ENCODE data around the gene RERG. TPM values are rescaled to one million over a fixed set of nuclear protein-coding genes. Genes with fewer than 3 reads are reported as not detected.

RERG gene
- total RNA-seq, 2 donors from 2014 or later: not detected

DNA sequence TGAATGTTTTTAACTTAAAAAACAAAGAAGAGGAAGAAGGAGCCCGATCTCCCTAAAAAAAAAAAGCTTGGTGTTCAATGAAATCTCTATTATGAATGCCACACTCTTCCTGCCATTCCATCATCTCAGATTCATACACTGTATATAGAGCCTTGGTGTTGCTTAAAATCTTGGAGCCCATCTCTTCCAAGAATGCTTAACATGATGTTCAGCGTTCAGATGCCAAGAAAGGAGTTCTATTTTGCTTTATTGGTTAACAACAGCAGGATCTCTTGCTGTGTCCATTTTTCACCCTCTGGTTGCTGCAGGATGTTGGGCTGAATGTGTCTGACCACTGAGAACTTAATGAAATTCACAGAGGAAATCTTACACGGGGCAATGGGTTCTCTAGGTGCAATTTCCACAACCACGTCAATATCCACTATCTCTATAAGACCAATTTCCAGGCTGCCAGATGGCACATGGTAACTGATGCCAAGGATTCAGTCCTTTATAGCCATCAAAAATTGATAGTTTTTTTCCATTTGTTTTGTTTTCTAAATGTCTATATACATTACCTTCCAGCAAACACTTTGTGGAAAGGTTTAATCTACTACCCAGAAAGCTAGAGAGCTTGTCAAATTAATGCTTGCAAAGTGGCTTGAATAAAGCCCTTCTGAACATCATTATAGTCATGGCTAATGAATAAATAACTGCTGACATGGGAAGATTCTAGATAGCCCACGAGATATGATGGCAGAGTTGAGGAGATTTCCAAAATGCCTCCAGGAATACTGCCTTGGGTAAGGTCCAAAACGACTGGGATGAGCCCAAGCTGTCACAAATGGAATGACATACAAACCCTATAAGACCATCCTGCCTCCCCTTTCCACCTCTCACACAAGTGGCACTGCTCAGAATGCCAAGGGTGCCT, 26.5 kb downstream of the RERG start:
- ATAC-seq (replicated peaks in 1 of 2): no peak
- H3K27me3 Mint-ChIP-seq (ENCODE audit: low read depth): peaks cover 18% of the 10 kb centered on the region
- no peaks in the 10 kb centered on the region for H3K4me1 Mint-ChIP-seq (ENCODE audit: low read depth)
- no peaks in the 10 kb centered on the region for H3K9me3 Mint-ChIP-seq
- no peak overlapping the region for H3K4me3 Mint-ChIP-seq
- no peak overlapping the region for H3K27ac Mint-ChIP-seq
- H3K36me3 Mint-ChIP-seq (ENCODE audit: insufficient read depth in 2 of 2): no peaks in the 10 kb centered on the region
- DNase-seq: no peak

DNA sequence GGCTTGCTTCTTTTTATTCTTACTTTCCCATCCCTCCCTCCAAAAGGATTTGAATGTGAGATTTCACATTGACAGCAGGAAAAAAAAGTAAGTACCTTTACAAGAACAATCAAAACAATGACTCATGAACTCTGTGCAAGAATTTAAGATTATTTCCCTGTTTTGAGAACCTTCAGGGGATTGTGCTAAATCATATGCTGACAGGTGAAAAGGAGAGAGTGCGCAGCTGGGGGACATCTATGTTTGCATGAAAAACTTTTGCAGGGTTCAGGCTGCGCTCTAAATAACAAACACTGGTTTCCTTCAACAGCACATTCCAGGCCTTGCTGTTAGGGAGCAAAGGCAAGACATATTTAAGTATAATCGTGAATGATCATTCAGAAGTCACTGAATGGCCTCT, 27.3 kb downstream of the RERG start:
- no peaks in the 10 kb centered on the region for H3K36me3 Mint-ChIP-seq (ENCODE audit: insufficient read depth in 2 of 2)
- peaks cover 18% of the 10 kb centered on the region for H3K27me3 Mint-ChIP-seq (ENCODE audit: low read depth)
- no peak for ATAC-seq (replicated peaks in 1 of 2)
- H3K4me1 Mint-ChIP-seq (ENCODE audit: low read depth): no peaks in the 10 kb centered on the region
- no peaks in the 10 kb centered on the region for H3K9me3 Mint-ChIP-seq
- H3K4me3 Mint-ChIP-seq: no peak overlapping the region
- DNase-seq: no peak
- H3K27ac Mint-ChIP-seq: no peak overlapping the region

- Mint-ChIP-seq H3K27me3 (ENCODE audit: low read depth) (peaks cover 18% of the 10 kb centered on the region), H3K4me1 (ENCODE audit: low read depth) (no peaks in the 10 kb centered on the region), H3K4me3 (no peak overlapping the region), H3K27ac (no peak overlapping the region), H3K9me3 (no peaks in the 10 kb centered on the region), H3K36me3 (ENCODE audit: insufficient read depth in 2 of 2) (no peaks in the 10 kb centered on the region)
- ATAC-seq (replicated peaks in 1 of 2) (no peak), DNase-seq (no peak)
Measured at GRCh38 chr12:15192720-15193119, 28.5 kb downstream of the RERG start.

DNA sequence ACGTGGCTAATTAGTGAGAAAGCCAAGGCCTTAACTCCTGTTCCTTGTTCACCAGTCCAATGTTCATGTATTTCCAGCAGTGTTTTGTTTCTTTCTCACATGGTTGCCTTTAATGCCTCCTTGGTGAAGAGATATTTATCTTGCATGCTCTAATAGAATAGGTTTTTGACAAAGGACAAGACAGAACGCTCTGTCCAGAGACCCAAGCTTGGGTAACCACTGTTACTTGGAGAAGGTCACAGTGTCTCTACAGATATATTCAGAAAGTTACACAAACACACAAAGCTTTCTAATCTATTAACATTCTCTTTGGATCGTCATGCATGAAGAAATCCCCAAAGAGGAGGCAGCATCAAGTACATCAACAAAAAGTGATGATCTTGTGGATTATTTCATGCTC, 33.1 kb downstream of the RERG start:
- Mint-ChIP-seq H3K4me1 (ENCODE audit: low read depth) (no peaks in the 10 kb centered on the region), H3K27ac (no peak overlapping the region), H3K27me3 (ENCODE audit: low read depth) (peaks cover 2% of the 10 kb centered on the region), H3K4me3 (no peak overlapping the region), H3K9me3 (no peaks in the 10 kb centered on the region), H3K36me3 (ENCODE audit: insufficient read depth in 2 of 2) (no peaks in the 10 kb centered on the region)
- ATAC-seq (replicated peaks in 1 of 2) (no peak), DNase-seq (no peak)

DNA sequence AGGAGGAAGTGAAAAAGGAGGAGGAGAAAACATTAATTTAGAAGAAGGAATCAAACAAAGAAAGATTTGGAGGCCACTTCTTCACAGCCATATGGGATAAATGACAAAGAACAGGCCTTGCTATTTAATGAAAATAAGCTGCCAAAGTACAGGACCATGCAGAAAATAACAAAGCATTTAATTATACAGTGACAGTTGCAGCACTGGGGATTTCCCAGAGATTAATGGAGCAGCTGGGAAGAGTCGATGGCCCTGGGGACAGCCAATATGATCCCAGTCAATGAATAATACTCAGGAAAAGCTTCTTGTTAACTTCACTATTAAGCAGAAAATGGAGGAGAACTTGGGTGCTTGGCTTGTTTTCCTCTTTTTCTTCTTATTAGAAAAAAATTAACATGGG, 34.6 kb downstream of the RERG start:
- Mint-ChIP-seq H3K9me3 (no peaks in the 10 kb centered on the region), H3K27me3 (ENCODE audit: low read depth) (peaks cover 5% of the 10 kb centered on the region), H3K36me3 (ENCODE audit: insufficient read depth in 2 of 2) (no peaks in the 10 kb centered on the region), H3K4me1 (ENCODE audit: low read depth) (no peaks in the 10 kb centered on the region), H3K27ac (no peak overlapping the region), H3K4me3 (no peak overlapping the region)
- no peak for DNase-seq
- ATAC-seq (replicated peaks in 1 of 2): no peak

GRCh38 chr12:15184484-15184883, 36.7 kb downstream of the RERG start:
- no peaks in the 10 kb centered on the region for H3K36me3 Mint-ChIP-seq (ENCODE audit: insufficient read depth in 2 of 2)
- DNase-seq: no peak
- H3K9me3 Mint-ChIP-seq: no peaks in the 10 kb centered on the region
- no peaks in the 10 kb centered on the region for H3K4me1 Mint-ChIP-seq (ENCODE audit: low read depth)
- H3K27me3 Mint-ChIP-seq (ENCODE audit: low read depth): peaks cover 5% of the 10 kb centered on the region
- no peak for ATAC-seq (replicated peaks in 1 of 2)
- no peak overlapping the region for H3K27ac Mint-ChIP-seq
- H3K4me3 Mint-ChIP-seq: no peak overlapping the region

- no peak overlapping the region for H3K4me3 Mint-ChIP-seq
- H3K4me1 Mint-ChIP-seq (ENCODE audit: low read depth): no peaks in the 10 kb centered on the region
- H3K27me3 Mint-ChIP-seq (ENCODE audit: low read depth): peaks cover 8% of the 10 kb centered on the region
- DNase-seq: no peak
- ATAC-seq (replicated peaks in 1 of 2): no peak
- H3K9me3 Mint-ChIP-seq: no peaks in the 10 kb centered on the region
- H3K27ac Mint-ChIP-seq: no peak overlapping the region
- H3K36me3 Mint-ChIP-seq (ENCODE audit: insufficient read depth in 2 of 2): no peaks in the 10 kb centered on the region
Measured at GRCh38 chr12:15183821-15184220, 37.4 kb downstream of the RERG start.

- Mint-ChIP-seq H3K4me3 (no peak overlapping the region), H3K9me3 (no peaks in the 10 kb centered on the region), H3K36me3 (ENCODE audit: insufficient read depth in 2 of 2) (no peaks in the 10 kb centered on the region), H3K27me3 (ENCODE audit: low read depth) (peaks cover 10% of the 10 kb centered on the region), H3K4me1 (ENCODE audit: low read depth) (no peaks in the 10 kb centered on the region), H3K27ac (no peak overlapping the region)
- no peak for DNase-seq
- ATAC-seq (replicated peaks in 1 of 2): no peak
Measured at GRCh38 chr12:15181017-15181683, 40.1 kb downstream of the RERG start.

- DNase-seq (no peak), ATAC-seq (replicated peaks in 1 of 2) (no peak)
- Mint-ChIP-seq H3K4me3 (no peak overlapping the region), H3K27ac (no peak overlapping the region), H3K27me3 (ENCODE audit: low read depth) (peaks cover 16% of the 10 kb centered on the region), H3K4me1 (ENCODE audit: low read depth) (no peaks in the 10 kb centered on the region), H3K9me3 (no peaks in the 10 kb centered on the region), H3K36me3 (ENCODE audit: insufficient read depth in 2 of 2) (no peaks in the 10 kb centered on the region)
Measured at GRCh38 chr12:15180325-15180724, 40.9 kb downstream of the RERG start.

DNA sequence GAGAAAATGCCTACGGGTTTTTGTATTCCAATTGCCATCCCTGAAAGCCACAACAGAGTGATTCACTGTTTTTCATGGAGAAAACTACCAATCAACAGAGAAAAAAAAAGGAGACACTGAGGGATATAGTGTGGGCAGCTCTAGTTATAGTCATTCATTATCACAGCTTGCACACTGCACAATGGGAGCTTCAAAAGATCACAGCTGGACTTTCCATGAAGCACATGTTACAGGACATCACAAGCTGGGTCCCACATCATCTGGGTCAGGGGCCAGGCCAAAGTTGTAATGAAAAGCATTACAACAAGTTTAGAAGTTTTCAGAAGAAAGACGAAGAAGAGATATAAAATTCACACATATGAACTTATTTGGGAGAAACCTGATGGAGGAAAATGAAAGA, 41.5 kb downstream of the RERG start:
- DNase-seq (no peak), ATAC-seq (replicated peaks in 1 of 2) (no peak)
- Mint-ChIP-seq H3K9me3 (no peaks in the 10 kb centered on the region), H3K27ac (no peak overlapping the region), H3K4me1 (ENCODE audit: low read depth) (no peaks in the 10 kb centered on the region), H3K27me3 (ENCODE audit: low read depth) (peaks cover 16% of the 10 kb centered on the region), H3K36me3 (ENCODE audit: insufficient read depth in 2 of 2) (no peaks in the 10 kb centered on the region), H3K4me3 (no peak overlapping the region)

- H3K9me3 Mint-ChIP-seq: peaks cover 0 to 1% of the 10 kb centered on the region in 2 donors
- no peak overlapping the region for H3K4me3 Mint-ChIP-seq
- peaks cover 14% of the 10 kb centered on the region for H3K27me3 Mint-ChIP-seq (ENCODE audit: low read depth)
- ATAC-seq (replicated peaks in 1 of 2) (no peak), DNase-seq (no peak)
- no peaks in the 10 kb centered on the region for H3K4me1 Mint-ChIP-seq (ENCODE audit: low read depth)
- H3K27ac Mint-ChIP-seq: no peak overlapping the region
- H3K36me3 Mint-ChIP-seq (ENCODE audit: insufficient read depth in 2 of 2): no peaks in the 10 kb centered on the region
Measured at GRCh38 chr12:15173142-15173541, 48.1 kb downstream of the RERG start.

DNA sequence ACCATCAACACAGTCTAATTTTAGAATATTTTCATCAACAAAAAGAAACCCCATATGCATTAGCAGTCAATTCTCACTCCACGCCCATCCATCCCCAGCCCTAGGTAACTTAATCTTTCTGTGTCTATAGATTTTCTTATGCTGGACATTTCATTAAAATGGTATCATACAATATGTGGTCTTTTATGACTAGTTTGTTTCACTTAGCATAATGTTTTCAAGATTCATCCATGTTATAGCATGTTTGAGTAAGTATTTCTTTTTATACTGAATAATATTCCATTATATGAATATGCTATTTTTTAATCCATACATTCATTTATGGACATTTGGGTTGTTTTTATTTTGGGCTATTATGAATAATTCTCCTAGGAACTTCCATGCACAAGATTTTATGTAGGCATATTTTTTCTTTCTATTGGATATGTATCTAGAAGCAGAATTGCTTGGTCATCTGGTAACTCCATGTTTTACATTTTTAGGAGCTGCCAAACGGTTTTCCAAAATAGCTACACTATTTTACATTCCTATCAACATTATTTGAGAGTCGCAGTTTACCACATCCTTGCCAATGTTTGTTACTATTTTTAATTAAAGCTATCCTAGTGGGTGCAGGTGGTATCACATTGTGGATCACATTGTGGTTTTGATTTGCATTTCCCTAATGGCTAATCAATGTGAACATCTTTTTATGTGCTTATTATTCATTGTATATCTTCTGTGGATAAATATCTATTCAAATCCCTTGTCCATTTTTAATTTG, 49.0 kb downstream of the RERG start:
- DNase-seq (no peak), ATAC-seq (replicated peaks in 1 of 2) (no peak)
- Mint-ChIP-seq H3K4me3 (no peak overlapping the region), H3K9me3 (peaks cover 0 to 1% of the 10 kb centered on the region in 2 donors), H3K36me3 (ENCODE audit: insufficient read depth in 2 of 2) (no peaks in the 10 kb centered on the region), H3K27ac (no peak overlapping the region), H3K4me1 (ENCODE audit: low read depth) (no peaks in the 10 kb centered on the region), H3K27me3 (ENCODE audit: low read depth) (peaks cover 14% of the 10 kb centered on the region)

DNA sequence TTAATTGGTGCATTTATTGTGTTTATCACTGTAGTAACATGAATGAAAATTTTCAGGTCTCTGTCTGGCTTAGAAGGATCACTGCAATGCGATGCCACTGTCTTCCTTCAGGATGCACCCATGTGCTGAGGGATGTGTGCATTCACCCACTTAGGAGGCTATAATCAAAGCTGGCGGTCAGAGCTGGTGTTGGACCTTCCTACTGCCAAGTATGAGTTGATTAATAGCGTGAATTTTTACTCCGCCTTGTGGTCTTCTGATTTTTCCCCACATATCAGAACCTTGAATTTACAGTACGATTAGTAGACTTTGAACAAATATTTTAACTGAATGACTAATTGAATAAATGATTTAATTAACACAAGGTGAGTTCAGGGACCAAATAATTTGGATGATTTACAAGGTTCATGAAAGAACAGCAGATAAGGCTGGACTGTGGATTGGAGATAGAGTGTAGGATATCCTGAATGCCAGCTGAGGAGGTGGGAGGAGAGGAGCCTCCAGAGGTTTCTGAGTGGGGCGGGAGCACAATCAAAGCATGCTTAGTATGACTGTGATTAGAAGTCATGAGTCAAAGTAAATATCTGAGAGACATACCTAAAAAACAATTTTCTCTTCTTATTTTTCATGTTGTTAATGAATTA, 50.1 kb downstream of the RERG start:
- no peak overlapping the region for H3K4me3 Mint-ChIP-seq
- DNase-seq (no peak), ATAC-seq (replicated peaks in 1 of 2) (no peak)
- H3K4me1 Mint-ChIP-seq (ENCODE audit: low read depth): no peaks in the 10 kb centered on the region
- no peak overlapping the region for H3K27ac Mint-ChIP-seq
- peaks cover 0 to 1% of the 10 kb centered on the region in 2 donors for H3K9me3 Mint-ChIP-seq
- no peaks in the 10 kb centered on the region for H3K36me3 Mint-ChIP-seq (ENCODE audit: insufficient read depth in 2 of 2)
- H3K27me3 Mint-ChIP-seq (ENCODE audit: low read depth): peaks cover 14% of the 10 kb centered on the region

Measured in activated T-cell treated with anti-CD3 and anti-CD28 coated beads, Interleukin-2, amount 50 U/mL, for 72 hours (primary cell).